ENCODE measurements around the gene PACRG.
"Not testable (repeated sequence)": the region's sequence is repeated elsewhere in the genome, so short reads cannot be mapped to it uniquely, and the experiment has no call there.

PACRG gene

GRCh38 chr6:163313981-163314380, 586.2 kb downstream of the PACRG start:
- no peaks in the 10 kb centered on the region for H3K9me3 ChIP-seq (ENCODE audit: control insufficient read depth, low read length)
- WGBS, 2 experiments, result 95% methylated on average over 5 of the region's 5 CpGs
- no peaks in the 10 kb centered on the region for H3K4me1 ChIP-seq (ENCODE audit: control insufficient read depth, insufficient read depth, low read length)
- no peak overlapping the region for H3K4me3 ChIP-seq (ENCODE audit: insufficient read depth, low read depth, low read length)
- H3K27ac ChIP-seq (ENCODE audit: insufficient read depth, low read depth, low read length, poor library complexity, severe bottlenecking), result no peak overlapping the region
- no peaks in the 10 kb centered on the region for H3K27me3 ChIP-seq (ENCODE audit: control insufficient read depth, insufficient read depth, low read length, poor library complexity, severe bottlenecking)
- no peaks in the 10 kb centered on the region for H3K36me3 ChIP-seq (ENCODE audit: control insufficient read depth, insufficient read depth, low read length)

- 89% methylated on average over 9 of the region's 11 CpGs for WGBS, 2 experiments
- H3K36me3 ChIP-seq (ENCODE audit: control insufficient read depth, insufficient read depth, low read length), result no peaks in the 10 kb centered on the region
- H3K4me3 ChIP-seq (ENCODE audit: insufficient read depth, low read depth, low read length), result no peak overlapping the region
- H3K27me3 ChIP-seq (ENCODE audit: control insufficient read depth, insufficient read depth, low read length, poor library complexity, severe bottlenecking), result no peaks in the 10 kb centered on the region
- H3K4me1 ChIP-seq (ENCODE audit: control insufficient read depth, insufficient read depth, low read length), result no peaks in the 10 kb centered on the region
- no peak overlapping the region for H3K27ac ChIP-seq (ENCODE audit: insufficient read depth, low read depth, low read length, poor library complexity, severe bottlenecking)
- no peaks in the 10 kb centered on the region for H3K9me3 ChIP-seq (ENCODE audit: control insufficient read depth, low read length)
Measured at GRCh38 chr6:163314791-163315470, 587.2 kb downstream of the PACRG start.

DNA sequence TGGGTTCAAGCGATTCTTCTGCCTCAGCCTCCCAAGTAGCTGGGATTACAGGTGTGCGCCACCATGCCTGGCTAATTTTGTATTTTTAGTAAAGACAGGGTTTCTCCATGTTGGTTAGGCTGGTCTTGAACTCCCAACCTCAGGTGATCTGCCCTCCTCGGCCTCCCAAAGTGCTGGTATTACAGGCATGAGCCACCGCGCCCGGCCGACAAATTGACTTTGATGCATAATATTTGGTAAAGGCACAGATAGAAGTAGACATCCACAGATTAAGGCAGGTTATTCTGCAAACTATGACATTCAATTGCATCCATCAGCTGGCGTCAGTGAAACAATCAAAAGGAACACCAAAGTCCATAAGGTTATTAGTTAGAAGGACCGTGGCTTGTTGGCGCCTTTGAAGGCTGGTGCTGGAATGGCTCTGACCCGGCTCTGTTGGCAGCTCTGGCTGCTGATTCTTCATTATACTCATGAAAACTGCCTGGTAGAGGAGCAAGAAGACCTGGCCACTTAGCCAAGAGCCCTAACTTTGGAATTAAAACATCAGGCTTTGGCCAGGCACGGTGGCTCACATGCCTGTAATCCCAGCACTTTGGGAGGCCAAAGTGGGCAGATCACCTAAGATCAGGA, 589.2 kb downstream of the PACRG start:
- H3K36me3 ChIP-seq (ENCODE audit: control insufficient read depth, insufficient read depth, low read length); H3K27me3 ChIP-seq (ENCODE audit: control insufficient read depth, insufficient read depth, low read length, poor library complexity, severe bottlenecking): not testable (repeated sequence)
- WGBS, 2 experiments, result 90 to 94% methylated on average over 12 of the region's 12 CpGs

GRCh38 chr6:163318071-163318786, 590.5 kb downstream of the PACRG start:
- WGBS, 2 experiments, result 89 to 91% methylated on average over 13 of the region's 13 CpGs
- H3K27me3 ChIP-seq (ENCODE audit: control insufficient read depth, insufficient read depth, low read length, poor library complexity, severe bottlenecking), result no peaks in the 10 kb centered on the region
- H3K4me3 ChIP-seq (ENCODE audit: insufficient read depth, low read depth, low read length), result no peak overlapping the region
- no peaks in the 10 kb centered on the region for H3K4me1 ChIP-seq (ENCODE audit: control insufficient read depth, insufficient read depth, low read length)
- H3K9me3 ChIP-seq (ENCODE audit: control insufficient read depth, low read length), result no peaks in the 10 kb centered on the region
- H3K27ac ChIP-seq (ENCODE audit: insufficient read depth, low read depth, low read length, poor library complexity, severe bottlenecking), result no peak overlapping the region
- no peaks in the 10 kb centered on the region for H3K36me3 ChIP-seq (ENCODE audit: control insufficient read depth, insufficient read depth, low read length)

More for the DNA sequence above, 589.2 kb downstream of the PACRG start:
- H3K27ac ChIP-seq (ENCODE audit: insufficient read depth, low read depth, low read length, poor library complexity, severe bottlenecking); H3K4me3 ChIP-seq (ENCODE audit: insufficient read depth, low read depth, low read length); H3K9me3 ChIP-seq (ENCODE audit: control insufficient read depth, low read length); H3K4me1 ChIP-seq (ENCODE audit: control insufficient read depth, insufficient read depth, low read length): not testable (repeated sequence)

GRCh38 chr6:163319609-163320366, 592.0 kb downstream of the PACRG start:
- WGBS, 2 experiments, result 88 to 90% methylated on average over 10 of the region's 10 CpGs
- Histone ChIP-seq H3K27ac (ENCODE audit: insufficient read depth, low read depth, low read length, poor library complexity, severe bottlenecking) (no peak overlapping the region), H3K4me1 (ENCODE audit: control insufficient read depth, insufficient read depth, low read length) (peaks cover 3% of the 10 kb centered on the region), H3K27me3 (ENCODE audit: control insufficient read depth, insufficient read depth, low read length, poor library complexity, severe bottlenecking) (no peaks in the 10 kb centered on the region), H3K4me3 (ENCODE audit: insufficient read depth, low read depth, low read length) (no peak overlapping the region), H3K36me3 (ENCODE audit: control insufficient read depth, insufficient read depth, low read length) (no peaks in the 10 kb centered on the region), H3K9me3 (ENCODE audit: control insufficient read depth, low read length) (no peaks in the 10 kb centered on the region)

DNA sequence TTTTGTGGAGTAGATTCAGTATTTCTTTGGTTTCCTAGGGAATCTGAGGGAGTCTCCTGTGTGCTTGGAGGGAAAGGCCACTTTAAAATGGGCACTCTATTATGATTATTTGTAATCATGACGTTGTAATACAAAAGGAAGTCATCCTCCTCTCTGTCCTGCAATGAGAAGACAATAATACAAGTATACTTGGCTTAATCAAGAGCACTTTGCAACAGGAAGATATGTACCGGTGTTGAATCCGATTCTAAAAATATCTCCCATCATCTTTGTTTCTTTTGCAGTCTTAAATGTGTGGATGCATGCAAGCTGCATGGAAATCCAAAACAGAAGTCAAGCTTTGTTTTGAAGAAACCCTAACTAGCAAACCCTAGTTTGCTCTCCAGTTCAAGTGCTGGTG, 592.6 kb downstream of the PACRG start:
- WGBS, 2 experiments, result 94 to 100% methylated on average over 2 to 3 of the region's 3 CpGs

DNA sequence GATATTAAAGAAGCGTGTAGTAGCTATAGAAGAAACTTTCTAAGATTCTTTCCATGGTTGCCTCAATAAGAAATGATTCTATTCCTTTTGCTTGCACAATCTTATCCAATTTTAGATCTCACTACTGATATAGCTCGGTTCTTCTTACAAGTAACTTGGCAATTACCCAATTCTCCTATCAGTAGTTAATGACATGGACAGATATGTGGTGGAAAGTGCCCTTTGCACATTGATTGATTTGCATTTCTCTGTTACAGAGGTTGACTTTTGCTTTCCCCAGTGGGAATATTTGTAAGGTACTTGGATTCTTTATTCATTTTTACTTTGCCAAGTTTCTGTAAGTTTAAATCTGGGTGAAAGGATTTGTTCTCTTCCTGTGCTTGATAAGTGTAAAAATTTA, 593.0 kb downstream of the PACRG start:
- Histone ChIP-seq H3K27me3 (ENCODE audit: control insufficient read depth, insufficient read depth, low read length, poor library complexity, severe bottlenecking) (no peaks in the 10 kb centered on the region), H3K9me3 (ENCODE audit: control insufficient read depth, low read length) (no peaks in the 10 kb centered on the region), H3K36me3 (ENCODE audit: control insufficient read depth, insufficient read depth, low read length) (no peaks in the 10 kb centered on the region), H3K27ac (ENCODE audit: insufficient read depth, low read depth, low read length, poor library complexity, severe bottlenecking) (no peak overlapping the region), H3K4me1 (ENCODE audit: control insufficient read depth, insufficient read depth, low read length) (peaks cover 9% of the 10 kb centered on the region), H3K4me3 (ENCODE audit: insufficient read depth, low read depth, low read length) (no peak overlapping the region)
- 93 to 100% methylated on average over 2 of the region's 2 CpGs for WGBS, 2 experiments

More for the DNA sequence above, 592.6 kb downstream of the PACRG start:
- Histone ChIP-seq H3K9me3 (ENCODE audit: control insufficient read depth, low read length) (no peaks in the 10 kb centered on the region), H3K4me1 (ENCODE audit: control insufficient read depth, insufficient read depth, low read length) (peaks cover 9% of the 10 kb centered on the region), H3K4me3 (ENCODE audit: insufficient read depth, low read depth, low read length) (no peak overlapping the region), H3K36me3 (ENCODE audit: control insufficient read depth, insufficient read depth, low read length) (no peaks in the 10 kb centered on the region), H3K27ac (ENCODE audit: insufficient read depth, low read depth, low read length, poor library complexity, severe bottlenecking) (no peak overlapping the region), H3K27me3 (ENCODE audit: control insufficient read depth, insufficient read depth, low read length, poor library complexity, severe bottlenecking) (no peaks in the 10 kb centered on the region)

GRCh38 chr6:163321717-163322116, 593.9 kb downstream of the PACRG start:
- peaks cover 9% of the 10 kb centered on the region for H3K4me1 ChIP-seq (ENCODE audit: control insufficient read depth, insufficient read depth, low read length)
- H3K9me3 ChIP-seq (ENCODE audit: control insufficient read depth, low read length), result no peaks in the 10 kb centered on the region
- WGBS, 2 experiments, result 86 to 87% methylated on average over 18 of the region's 18 CpGs
- no peaks in the 10 kb centered on the region for H3K36me3 ChIP-seq (ENCODE audit: control insufficient read depth, insufficient read depth, low read length)
- no peaks in the 10 kb centered on the region for H3K27me3 ChIP-seq (ENCODE audit: control insufficient read depth, insufficient read depth, low read length, poor library complexity, severe bottlenecking)
- H3K4me3 ChIP-seq (ENCODE audit: insufficient read depth, low read depth, low read length), result no peak overlapping the region
- no peak overlapping the region for H3K27ac ChIP-seq (ENCODE audit: insufficient read depth, low read depth, low read length, poor library complexity, severe bottlenecking)

- no peak overlapping the region for H3K4me3 ChIP-seq (ENCODE audit: insufficient read depth, low read depth, low read length)
- no peaks in the 10 kb centered on the region for H3K36me3 ChIP-seq (ENCODE audit: control insufficient read depth, insufficient read depth, low read length)
- no peak overlapping the region for H3K27ac ChIP-seq (ENCODE audit: insufficient read depth, low read depth, low read length, poor library complexity, severe bottlenecking)
- WGBS, 2 experiments, result 96% methylated on average over 13 of the region's 13 CpGs
- H3K27me3 ChIP-seq (ENCODE audit: control insufficient read depth, insufficient read depth, low read length, poor library complexity, severe bottlenecking), result no peaks in the 10 kb centered on the region
- no peaks in the 10 kb centered on the region for H3K9me3 ChIP-seq (ENCODE audit: control insufficient read depth, low read length)
- peaks cover 9% of the 10 kb centered on the region for H3K4me1 ChIP-seq (ENCODE audit: control insufficient read depth, insufficient read depth, low read length)
Measured at GRCh38 chr6:163323274-163323673, 595.5 kb downstream of the PACRG start.

DNA sequence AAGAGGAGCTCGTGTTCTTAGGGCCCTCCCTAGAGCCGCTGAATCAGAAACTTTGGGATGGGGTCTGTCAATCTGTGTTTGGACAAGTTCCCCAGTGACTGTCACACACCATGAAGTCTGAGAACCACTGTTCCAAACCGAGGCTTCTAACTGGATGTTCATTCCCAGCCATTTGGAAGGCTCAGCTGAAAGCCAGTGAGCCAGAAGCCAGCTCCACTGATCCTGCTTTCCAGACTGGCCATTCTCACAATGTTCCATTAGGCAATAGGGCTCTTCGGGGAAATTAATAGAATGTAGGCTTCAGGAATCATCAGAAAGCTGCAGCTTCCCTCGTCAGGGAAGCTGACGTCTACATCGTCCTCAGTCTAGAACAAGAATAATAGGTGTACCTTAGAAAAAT, 595.9 kb downstream of the PACRG start:
- WGBS, 2 experiments, result 80 to 82% methylated on average over 7 of the region's 7 CpGs

More for the DNA sequence above, 595.9 kb downstream of the PACRG start:
- Histone ChIP-seq H3K36me3 (ENCODE audit: control insufficient read depth, insufficient read depth, low read length) (no peaks in the 10 kb centered on the region), H3K4me1 (ENCODE audit: control insufficient read depth, insufficient read depth, low read length) (peaks cover 9% of the 10 kb centered on the region), H3K9me3 (ENCODE audit: control insufficient read depth, low read length) (no peaks in the 10 kb centered on the region), H3K27ac (ENCODE audit: insufficient read depth, low read depth, low read length, poor library complexity, severe bottlenecking) (no peak overlapping the region), H3K27me3 (ENCODE audit: control insufficient read depth, insufficient read depth, low read length, poor library complexity, severe bottlenecking) (no peaks in the 10 kb centered on the region), H3K4me3 (ENCODE audit: insufficient read depth, low read depth, low read length) (no peak overlapping the region)
